Amniotic stem cell (primary cell): ENCODE results near the gene SPOUT1.
"Not testable (repeated sequence)": the region's sequence is repeated elsewhere in the genome, so short reads cannot be mapped to it uniquely, and the experiment has no call there.

ENCODE experiments used
- DNase-seq: peaks from one replicate; lab custom pipeline; 2025; lab: John Stamatoyannopoulos, UW

The SPOUT1 gene, protein sequence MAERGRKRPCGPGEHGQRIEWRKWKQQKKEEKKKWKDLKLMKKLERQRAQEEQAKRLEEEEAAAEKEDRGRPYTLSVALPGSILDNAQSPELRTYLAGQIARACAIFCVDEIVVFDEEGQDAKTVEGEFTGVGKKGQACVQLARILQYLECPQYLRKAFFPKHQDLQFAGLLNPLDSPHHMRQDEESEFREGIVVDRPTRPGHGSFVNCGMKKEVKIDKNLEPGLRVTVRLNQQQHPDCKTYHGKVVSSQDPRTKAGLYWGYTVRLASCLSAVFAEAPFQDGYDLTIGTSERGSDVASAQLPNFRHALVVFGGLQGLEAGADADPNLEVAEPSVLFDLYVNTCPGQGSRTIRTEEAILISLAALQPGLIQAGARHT

DNA sequence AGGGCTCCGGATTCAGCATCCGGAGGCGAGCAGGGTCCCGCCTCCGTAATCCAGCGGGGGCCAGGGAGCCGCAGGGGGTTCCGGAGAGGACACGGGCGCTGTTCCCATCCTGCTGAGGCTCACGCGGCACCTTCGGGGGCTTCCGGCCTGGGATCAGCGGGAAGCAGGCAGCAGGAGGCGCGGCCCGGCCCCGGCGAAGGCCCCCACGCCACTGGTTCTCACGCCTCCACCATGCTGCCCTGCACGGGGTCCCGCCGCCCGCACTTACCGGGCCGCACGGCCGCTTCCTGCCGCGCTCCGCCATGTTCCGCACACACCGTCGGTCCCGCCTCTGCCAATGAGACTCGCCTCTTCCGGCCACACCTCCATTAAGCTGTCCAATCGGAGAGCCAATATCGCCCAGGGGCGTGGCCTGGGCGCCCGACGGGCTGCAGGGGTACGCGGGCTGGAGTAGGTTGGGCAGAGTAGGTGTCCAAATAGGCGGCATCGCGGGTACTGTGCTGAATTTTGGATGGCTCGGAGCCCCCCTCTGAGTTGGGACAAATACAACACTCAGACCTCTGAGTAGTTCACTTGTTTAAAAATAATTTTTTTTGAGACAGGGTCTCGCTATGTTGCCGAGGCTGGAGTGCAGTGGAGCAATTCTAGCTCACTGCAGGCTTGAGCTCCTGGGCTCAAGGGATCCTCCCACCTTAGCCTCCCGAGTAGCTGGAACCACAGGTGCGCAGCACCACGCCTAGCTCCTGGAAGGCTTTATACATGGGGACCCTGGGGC lies at the start of gene SPOUT1:
SPOUT1 (minus strand) TSS at position 318 of the 775 bp plus-strand sequence; CDS start at position 304, 14 bp downstream.
- DNase-seq, result peak; percentile 92

DNA sequence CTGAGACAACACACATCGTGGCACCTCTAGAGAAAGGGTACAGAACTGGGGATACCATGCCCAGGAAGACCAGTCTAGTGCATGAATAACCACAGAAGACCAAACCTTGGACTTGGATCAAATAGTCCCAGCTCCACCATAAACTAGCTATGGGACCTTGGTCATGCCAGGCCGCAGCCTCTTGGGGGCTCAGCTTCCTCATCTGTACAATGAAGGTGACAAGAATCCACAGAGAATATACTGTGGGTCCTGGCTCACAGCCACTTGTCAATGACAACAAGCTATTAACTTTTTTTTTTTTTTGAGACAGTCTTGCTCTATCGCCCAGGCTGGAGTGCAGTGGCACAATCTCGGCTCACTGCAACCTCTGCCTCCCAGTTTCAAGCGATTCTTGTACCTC lies 48.3 kb upstream of the SPOUT1 start:
- DNase-seq, result no peak

DNA sequence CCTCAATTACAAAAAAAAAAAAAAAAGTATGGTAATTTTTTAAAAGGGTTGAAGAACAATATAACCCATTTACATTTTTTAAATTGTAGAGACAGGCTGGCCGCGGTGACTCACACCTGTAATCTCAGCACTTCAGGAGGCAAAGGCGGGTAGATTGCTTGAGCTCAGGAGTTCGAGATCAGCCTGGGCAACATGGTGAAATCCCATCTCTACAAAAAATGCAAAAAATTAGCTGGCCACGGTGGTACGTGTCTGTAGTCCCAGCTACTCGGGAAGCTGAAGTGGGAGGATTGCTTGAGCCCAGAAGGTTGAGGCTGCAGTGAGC lies 41.3 kb upstream of the SPOUT1 start:
- not testable (repeated sequence) for DNase-seq

DNA sequence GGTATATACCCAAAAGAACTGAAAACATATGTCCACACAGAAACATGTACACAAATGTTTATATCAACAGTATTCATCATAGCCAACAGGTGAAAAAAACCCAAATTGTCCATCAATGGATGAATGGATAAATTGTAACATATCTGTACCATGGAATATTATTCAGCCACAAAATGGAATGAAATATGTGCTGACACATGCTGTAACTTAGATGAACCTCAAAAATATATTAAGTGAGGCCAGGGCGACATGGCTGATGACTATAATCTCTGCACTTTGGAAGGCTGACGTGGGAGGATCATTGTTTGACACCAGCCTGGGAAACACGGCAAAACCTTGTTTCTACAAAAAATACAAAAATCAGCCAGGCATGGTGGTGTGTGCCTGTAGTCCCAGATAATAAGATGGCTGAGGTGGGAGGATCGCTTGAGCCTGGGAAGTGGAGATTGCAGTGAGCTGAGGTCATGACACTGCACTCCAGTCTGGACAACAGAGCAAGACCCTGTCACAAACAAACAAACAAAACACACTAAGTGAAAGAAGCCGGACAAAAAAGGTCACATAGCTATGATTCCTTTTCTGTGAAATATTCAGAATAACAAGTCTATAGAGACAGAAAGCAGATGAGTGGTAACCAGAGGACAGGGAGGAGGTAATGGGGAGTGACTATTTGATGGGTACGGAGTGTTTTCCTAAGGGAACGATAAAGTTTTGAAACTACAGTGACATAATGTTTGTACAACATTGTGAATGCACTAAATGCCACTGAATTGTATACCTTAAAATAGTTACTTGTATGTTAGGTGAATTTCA lies 40.7 kb upstream of the SPOUT1 start:
- DNase-seq, result no peak

DNA sequence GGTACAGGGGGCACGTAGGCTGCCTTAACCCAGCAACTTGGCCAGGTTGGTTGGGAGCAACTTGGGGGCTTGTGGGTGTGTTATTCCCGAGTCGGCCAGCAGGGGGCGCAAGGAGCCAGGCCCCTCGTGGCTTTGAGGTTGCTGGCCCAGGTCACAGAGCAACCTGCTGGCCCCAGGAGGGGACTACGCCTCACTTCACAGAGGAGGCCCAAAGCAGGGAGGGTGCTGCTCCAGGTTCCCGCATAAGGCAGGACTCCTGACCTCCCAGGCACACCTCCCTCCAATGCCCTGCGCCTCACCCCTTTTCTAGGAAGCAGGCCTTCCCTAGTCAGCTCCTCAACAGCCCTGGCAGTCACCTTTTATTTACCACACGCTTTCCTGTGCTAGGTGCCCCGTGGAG lies 34.1 kb upstream of the SPOUT1 start:
- no peak for DNase-seq

DNA sequence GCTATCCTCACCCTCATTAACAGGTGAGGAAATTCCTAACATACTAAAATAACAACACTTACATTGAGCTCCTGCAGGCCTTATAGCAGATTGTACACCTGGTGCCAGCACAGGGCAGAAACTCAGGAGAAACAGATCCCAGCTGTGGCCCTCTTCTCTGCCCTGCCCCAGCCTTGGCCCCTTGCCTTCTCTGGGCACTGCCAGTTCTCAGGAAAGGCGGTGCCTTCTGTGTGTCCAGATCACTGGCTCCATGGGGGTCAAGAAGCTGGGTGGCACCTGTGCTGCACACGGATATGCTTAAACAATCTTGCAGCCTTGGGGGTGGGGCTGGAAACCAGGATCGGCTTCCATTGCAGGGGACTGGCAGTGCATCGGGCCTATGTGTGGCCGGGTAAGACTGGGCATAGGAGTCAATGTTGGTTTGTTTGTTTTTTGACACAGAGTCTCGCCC lies 32.8 kb upstream of the SPOUT1 start:
- DNase-seq, result no peak

DNA sequence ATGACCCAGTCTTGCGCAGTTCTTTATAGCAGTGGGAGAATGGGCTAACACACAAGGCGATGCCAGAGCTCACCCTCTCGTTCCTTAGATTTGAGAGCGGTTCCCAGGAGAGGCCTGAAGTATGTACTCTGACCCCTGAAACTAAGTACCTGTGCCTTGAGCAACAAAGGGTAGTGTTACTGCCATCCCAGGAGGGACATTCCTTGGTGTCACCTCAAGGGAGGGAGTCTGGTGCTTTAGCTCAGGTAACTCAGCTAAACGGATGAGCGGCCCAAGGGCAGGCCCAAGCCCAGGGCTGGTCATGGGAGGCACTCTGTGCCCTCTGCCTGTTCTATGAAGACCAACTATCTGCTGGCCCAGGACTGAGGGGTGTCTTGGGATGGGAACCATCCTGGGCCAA lies 31.9 kb upstream of the SPOUT1 start:
- DNase-seq, result no peak

DNA sequence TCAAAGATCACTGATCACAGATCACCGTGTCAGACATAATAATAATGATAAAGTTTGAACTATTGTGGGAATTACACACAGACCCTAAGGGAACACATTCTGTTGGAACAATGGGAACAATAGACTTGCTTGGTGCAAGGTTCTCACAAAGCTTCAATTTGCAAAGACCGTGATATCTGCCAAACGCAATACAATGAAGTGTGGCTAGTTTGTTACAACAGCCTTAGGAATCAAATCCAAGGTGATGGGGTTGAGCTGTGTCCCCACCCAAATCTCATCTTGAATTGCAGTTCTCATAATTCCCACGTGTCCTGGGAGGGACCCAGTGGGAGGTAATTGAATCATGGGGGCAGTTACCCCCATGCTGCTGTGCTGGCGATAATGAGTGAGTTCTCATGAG lies 31.3 kb upstream of the SPOUT1 start:
- no peak for DNase-seq

DNA sequence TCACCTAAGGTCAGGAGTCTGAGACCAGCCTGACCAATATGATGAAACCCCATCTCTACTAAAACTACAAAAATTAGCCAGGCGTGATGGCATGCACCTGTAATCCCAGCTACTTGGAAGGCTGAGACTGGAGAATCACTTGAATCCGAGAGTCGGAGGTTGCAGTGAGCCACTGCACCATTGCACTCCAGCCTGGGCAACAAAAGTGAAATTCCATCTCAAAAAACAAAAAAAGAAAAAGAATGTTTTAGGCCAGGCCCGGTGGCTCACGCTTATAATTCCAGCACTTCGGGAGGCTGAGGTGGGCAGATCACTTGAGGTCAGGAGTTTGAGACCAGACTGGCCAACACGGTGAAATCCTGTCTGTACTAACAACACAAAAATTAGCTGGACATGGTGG lies 28.9 kb upstream of the SPOUT1 start:
- DNase-seq, result not testable (repeated sequence)

DNA sequence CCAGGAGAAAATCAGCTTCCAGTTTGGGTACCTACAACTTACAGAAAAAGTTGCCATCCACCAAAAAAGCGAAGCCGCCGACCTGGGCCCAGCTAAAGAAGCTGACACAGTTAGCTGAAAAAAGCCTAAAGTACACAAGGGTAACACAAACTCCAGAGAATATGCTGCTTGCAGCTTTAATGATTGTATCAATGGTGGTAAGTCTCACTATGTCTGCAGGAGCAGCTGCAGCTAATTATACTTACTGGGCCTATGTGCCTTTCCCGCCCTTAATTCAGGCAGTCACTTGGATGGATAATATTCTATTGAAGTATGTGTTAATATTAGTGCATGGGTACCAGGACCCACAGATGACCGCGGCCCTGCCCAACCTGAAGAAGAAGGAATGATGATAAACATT lies 24.9 kb upstream of the SPOUT1 start:
- not testable (repeated sequence) for DNase-seq

DNA sequence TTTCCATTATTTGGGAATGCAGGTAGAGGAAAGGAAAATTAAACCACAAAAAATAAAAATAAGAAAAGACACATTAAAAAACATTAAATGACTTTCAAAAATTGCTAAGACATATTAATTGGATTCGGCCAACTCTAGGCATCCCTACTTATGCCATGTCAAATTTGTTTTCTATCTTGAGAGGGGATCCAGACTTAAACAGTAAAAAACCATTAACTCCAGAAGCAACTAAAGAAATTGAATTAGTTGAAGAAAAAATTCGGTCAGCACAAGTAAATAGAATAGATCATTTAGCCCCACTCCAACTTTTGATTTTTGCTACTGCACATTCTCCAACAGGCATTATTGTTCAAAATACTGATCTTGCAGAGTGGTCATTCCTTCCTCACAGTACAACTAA lies 23.1 kb upstream of the SPOUT1 start:
- DNase-seq, result not testable (repeated sequence)

DNA sequence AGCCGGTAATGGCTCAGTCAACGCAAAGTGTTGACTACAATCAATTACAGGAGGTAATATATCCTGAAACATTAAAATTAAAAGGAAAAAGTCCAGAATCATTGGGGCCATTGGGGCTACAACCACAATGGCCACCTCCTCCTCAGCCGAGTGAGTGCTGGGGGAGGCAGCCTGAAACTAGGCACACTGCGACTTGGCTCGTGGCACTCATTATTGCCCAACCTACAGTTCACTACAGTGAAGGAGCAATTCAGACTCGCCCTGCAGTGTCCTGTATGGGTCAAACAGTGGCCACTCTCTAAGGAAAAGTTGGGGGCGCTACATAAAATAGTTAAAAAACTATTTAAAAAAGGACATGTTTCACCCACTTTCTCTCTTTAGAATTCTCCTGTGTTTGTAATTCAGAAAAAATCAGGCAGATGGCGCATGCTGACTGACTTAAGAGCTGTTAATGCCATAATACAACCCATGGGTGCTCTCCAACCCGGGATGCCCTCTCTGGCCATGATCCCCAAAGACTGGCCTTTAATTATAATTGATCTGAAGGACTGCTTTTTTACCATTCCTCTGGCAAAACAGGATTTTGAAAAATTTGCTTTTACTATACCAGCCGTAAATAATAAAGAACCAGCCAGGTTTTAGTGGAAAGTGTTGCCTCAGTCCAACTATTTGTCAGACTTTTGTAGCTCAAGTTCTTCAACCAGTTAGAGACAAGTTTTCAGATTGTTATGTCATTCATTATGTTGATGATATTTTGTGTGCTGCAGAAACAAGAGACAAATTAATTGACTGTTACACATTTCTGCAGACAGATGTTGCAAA lies 22.4 kb upstream of the SPOUT1 start:
- DNase-seq, result not testable (repeated sequence)

DNA sequence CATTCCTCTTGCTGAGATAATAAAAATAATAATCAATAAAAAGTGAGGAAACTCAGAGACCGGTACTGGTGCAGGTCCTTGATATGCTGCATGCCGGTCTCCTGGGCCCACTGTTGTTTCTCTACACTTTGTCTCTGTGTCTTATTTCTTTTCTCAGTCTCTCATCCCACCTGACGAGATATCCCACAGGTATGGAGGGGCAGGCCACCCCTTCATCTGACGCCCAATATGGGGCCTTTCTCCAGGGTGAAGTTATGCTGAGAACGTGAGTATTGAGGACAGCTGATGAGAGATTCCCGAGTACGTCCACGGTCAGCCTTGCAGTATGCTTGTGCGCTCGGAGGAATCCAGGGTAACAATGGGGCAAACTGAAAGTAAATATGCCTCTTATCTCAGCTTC lies 21.4 kb upstream of the SPOUT1 start:
- not testable (repeated sequence) for DNase-seq

DNA sequence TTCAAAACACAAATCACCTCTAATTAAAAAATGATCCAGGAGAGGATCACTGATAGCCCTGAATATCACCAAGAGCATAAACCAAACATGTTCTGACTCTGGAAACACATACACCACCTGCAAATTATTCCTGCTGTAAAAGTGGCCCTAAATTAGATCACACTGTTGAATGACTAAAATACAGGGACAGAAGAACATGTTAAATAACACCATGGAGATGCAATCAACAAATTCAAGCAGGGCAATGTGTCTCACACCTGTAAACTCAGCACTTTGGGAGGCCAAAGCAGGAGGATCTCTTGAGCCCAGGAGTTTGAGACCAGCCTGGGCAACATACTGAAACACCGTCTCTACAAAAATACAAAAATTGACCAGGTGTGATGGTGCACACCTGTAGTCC lies 18.2 kb upstream of the SPOUT1 start:
- DNase-seq, result no peak

DNA sequence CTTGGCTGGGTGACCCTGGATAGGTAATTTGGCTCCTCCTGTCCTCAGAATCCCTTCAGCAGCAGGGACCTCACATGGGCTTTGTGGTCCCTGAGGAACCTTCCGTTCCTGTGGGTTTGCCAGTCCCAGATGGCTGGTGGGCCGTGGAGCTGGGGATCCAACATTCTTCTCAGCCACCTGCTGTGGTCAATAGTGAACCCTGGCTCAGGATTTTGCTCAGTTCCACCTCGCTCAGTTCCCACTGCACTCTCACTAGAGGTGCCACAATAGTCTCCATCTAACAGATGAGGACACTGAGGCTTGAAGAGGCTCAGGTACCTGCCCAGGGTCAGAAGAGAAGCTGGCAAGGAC lies 17.1 kb upstream of the SPOUT1 start:
- no peak for DNase-seq

DNA sequence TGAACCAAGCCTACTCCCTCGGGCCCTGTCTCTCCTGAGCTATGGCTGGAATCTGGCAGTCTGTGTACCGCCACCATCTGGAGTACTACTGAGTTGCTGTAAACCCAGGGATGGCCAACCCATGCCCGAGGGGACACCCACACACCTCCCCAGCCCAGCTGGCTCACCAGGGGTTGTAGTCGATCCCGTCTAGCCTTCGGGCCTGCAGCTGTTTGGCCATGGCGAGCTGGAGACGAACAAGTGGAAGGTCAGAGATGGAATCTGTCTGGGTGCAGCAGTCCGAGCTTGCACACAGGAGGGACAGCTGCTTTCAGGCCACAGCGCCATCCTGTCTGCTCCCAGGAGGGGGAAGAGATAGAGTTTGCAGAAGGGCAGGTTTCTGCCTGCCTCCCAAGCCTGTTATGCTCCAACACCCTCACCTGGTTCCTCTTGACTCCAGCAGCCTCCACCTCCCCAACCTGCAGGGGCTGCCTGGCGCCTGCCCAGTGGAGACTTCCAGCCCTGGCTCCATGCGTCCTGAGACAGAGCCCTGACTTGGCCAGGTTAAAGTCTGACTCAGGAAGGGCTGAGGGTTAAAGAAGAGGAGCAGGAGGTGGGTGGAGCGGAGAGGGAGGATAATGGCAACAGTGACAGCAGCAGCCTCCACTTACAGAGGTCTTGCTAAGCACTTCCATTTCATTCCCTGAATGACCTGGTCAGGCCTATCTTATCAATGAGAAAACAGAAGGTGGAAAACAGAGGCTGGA lies 15.8 kb upstream of the SPOUT1 start:
- DNase-seq, result no peak

DNA sequence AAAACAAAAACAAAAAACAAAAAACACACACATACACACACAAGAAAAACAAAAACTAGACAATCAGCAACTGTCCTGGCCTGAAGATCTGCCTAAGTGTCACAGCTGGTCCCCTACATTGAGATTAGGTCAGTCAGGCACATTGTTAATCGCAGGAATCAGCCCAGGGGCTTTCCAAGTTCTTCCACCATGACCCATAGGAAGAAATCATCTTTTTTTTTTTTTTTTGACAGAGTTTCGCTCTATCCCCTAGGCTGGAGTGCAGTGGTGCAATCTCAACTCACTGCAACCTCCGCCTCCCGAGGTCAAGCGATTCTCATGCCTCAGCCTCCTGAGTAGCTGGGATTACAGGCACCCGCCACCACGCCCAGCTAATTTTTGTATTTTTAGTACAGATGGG lies 13.6 kb upstream of the SPOUT1 start:
- DNase-seq, result not testable (repeated sequence)

DNA sequence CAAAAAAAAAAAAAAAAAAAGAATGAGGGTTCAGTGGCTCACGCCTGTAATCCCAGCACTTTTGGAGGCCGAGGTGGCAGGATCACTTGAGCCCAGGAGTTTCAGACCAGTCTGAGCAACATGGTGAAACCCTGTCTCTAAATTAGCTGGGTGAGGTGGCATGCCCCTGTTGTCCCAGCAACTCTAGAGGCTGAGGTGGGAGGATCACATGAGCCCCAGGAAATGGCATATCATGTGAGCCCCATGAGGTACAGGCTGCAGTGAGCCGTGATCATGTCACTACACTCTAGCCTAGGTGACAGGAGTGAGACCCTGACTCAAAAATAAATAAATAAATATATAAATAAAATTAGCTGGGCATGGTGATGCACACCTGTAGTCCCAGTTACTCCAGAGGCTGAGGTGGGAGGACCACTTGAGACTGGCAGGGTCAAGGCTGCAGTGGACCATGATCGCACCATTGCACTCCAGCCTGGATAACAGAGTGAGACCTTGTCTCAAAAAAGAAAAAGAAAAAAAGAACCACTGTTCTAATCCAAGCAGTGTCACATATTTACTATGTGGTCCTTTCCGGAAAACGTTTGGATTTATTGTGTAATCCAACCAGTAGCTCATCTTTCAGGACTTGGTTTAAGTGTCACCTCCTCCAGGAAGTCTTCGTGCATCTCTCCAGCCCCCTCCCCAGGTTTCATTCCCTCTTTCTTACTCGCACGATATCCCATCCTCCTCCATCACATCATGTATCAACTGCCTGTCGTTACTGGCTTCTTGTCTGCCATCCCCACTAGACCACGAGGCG lies 12.3 kb upstream of the SPOUT1 start:
- no peak for DNase-seq

DNA sequence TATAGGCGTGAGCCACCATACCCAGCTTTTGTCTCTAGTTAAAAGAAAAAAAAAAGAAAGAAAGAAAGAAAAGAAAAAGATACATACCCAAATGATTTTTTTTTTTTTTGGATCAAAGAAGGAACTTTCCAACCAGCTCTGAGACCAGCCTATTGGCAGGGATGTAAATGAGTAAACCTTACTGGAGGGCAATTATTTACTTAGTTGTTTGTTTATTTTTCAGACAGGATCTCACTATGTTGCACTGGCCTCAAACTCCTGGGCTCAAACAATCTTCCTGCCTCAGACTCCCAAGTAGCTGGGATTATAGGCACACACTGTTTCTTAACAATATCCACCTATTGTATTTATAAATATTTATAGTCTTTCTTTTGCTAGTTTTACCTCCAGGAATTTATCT lies 10.9 kb upstream of the SPOUT1 start:
- no peak for DNase-seq

DNA sequence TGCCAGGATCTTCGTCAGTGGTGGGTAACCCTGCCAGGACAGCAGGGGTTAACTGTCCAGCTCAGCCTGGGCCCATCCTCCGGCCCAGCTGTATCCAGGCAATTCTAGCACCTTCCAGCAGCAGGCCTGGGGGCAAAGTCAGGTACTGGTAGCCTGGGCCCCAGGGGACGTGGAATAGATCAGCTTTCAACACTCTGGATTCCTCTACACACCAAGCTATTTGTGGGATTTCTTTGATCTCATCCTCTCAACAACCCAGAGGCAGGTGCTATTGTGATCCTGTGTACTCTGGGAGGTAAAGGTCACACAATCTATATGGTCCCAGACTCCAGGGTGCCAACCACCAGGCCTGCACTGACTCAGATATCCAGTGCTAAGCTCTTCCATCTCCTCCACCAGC lies 8.7 kb upstream of the SPOUT1 start:
- DNase-seq, result no peak
